Bronchial epithelial cell (primary cell): ENCODE results near the gene CA11. TPM values are rescaled to one million over a fixed set of nuclear protein-coding genes. Genes with fewer than 3 reads are reported as not detected.
A peak's percentile ranks its signal among the peaks of the same experiment; 100 is the strongest.

Experiments
- DNase-seq: peaks from one replicate; pipeline ENCODE4 v3.0.0-alpha.2; 2010; ENCODE audit warnings: low read depth
- FAIRE-seq: peaks from 2 replicates; lab custom pipeline; 2011; peaks lifted over from hg19 to GRCh38; lab: Jason Lieb, UNC
- H3K27me3 ChIP-seq: 2 replicates; pipeline ENCODE4 v1.5.1; 2011; ENCODE audit warnings: low read length; ENCODE audit not compliant: control insufficient read depth, insufficient read depth
- H3K36me3 ChIP-seq: 2 replicates; pipeline ENCODE4 v1.5.1; 2011; ENCODE audit warnings: low read length; ENCODE audit not compliant: control insufficient read depth, insufficient read depth
- H3K4me3 ChIP-seq: 2 replicates; pipeline ENCODE4 v1.5.1; 2011; ENCODE audit warnings: mild to moderate bottlenecking, low read depth, low read length, control low read depth
- total RNA-seq: library from RNA; depleted of rRNA; stranded (reverse); fragments of >200 nt; gene quantifications from 2 replicates; pipeline ENCODE4 v1.2.1, GENCODE V29; 2014
- TF ChIP-seq, protein P1 (sequence below): IDR thresholded peaks from 2 replicates; pipeline ENCODE4 v1.5.1; 2011; ENCODE audit warnings: mild to moderate bottlenecking, moderate library complexity, low read length, control low read depth, inconsistent platforms; ENCODE audit not compliant: insufficient read depth, severe bottlenecking

The CA11 gene
- total RNA-seq, 1 donor from 2014 or later = 2.4 TPM

DNA sequence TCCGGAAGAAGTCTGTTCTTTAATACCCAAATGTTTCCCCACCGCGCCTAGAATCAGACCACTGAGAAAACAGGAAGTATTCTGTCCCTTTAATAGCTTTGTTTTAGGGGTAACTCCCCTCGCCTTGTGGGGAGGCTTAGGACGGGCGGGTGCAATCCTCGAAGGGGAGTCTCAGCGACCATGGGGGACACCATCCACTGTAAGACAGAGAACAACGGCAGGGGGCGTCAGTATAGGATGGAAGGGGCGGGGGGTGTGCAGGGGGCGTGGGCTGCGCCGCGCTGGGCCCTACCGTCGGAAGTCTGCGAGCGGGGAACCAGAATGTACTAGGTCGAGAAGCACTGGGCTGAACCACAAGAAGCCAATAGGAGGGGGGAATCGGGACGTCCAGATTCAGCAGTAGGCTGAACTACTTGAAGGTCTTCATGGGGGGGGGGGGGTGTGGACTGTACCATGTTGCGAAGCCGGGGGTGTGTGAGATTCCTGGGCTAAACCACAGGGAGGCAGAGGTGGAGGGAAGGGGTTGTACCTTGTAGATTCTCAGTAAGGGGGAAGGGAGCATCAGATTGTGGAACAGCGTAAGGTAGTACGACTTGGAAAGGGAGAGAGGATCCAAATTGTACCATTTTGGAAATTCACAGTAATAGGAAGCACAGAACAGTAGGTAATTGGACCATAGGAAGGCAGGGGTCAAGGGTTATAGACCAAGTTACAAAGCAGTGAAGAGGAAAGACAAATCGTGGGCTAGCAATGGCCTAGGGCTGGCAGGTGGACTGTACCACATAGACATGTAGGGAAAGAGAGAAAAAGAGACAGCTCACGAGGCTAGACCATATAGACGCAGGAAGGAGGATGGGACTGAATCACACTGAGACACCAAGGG lies 7.8 kb downstream of the CA11 start:
- DNase-seq = peak; percentile 72
- Histone ChIP-seq H3K27me3 (no peaks in the 10 kb centered on the region), H3K4me3 (peak overlapping the region; percentile 58), H3K36me3 (no peaks in the 10 kb centered on the region)
- FAIRE-seq = no peak
- TF ChIP-seq, protein P1, sequence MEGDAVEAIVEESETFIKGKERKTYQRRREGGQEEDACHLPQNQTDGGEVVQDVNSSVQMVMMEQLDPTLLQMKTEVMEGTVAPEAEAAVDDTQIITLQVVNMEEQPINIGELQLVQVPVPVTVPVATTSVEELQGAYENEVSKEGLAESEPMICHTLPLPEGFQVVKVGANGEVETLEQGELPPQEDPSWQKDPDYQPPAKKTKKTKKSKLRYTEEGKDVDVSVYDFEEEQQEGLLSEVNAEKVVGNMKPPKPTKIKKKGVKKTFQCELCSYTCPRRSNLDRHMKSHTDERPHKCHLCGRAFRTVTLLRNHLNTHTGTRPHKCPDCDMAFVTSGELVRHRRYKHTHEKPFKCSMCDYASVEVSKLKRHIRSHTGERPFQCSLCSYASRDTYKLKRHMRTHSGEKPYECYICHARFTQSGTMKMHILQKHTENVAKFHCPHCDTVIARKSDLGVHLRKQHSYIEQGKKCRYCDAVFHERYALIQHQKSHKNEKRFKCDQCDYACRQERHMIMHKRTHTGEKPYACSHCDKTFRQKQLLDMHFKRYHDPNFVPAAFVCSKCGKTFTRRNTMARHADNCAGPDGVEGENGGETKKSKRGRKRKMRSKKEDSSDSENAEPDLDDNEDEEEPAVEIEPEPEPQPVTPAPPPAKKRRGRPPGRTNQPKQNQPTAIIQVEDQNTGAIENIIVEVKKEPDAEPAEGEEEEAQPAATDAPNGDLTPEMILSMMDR = no peak

DNA sequence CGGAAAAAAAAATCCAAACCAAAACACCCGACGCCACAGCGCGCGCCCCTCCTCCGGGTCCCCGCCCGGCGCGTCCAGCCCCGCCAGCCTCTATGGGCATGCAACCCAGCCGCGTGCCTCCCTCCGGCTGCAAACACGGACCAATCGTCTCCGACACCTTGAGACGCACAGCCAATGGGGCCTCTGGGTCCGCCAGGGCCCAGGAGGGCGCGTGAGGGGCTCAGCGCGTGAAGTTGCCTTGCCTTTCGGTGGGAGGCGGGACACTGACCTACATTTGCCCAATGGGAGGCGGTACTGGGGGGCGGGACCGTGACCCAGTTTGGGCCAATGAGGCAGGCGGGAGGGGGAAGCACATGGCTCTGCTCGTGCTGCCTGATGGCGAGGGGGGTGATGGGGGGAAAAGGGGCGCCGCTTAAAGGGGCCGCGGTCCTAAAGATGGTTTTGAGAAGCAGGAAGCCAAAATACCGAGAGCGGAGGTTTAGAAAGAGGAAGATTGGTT lies 8.5 kb downstream of the CA11 start:
- Histone ChIP-seq H3K27me3 (no peaks in the 10 kb centered on the region), H3K36me3 (no peaks in the 10 kb centered on the region), H3K4me3 (peak overlapping the region; percentile 58)
- peak; percentile 82 for DNase-seq
- TF ChIP-seq, protein P1 = no peak
- no peak for FAIRE-seq

DNA sequence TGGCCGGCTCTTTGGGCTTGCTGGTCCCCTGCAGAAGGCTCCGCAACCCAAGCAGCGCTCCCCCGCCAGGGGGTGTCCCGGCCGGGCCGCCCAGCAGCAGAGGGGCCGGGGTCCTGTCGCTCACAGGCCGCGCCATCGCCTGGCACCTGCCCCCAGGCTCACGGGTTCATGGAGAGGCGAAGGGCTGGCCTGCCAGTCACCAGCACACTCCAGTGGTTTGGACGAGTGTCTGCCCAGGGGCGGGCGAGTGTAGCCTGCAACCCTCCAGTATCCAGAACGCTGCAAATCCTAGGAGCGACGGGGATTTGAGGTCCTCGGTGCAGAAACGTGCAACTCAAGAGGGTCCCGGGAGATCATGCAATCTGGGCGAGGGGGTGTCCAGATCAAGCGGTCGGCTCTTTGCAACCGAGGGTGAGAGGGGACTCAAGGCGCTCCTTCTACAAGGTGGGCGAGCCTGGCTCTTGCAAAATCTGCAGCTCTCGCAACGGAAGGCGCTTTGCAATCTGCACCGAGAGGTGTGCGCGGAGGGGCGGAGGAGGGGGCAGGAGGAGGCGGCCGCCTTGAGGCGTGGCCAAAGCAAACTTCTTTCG lies 9.0 kb downstream of the CA11 start, which contains the start of gene DBP:
Gene DBP (minus strand): TSS at position 521 of the 590 bp plus-strand sequence. CDS start 385 bp downstream, at position 136.
- H3K36me3 ChIP-seq = no peaks in the 10 kb centered on the region
- TF ChIP-seq, protein P1 = peak; percentile 42
- H3K27me3 ChIP-seq = no peaks in the 10 kb centered on the region
- H3K4me3 ChIP-seq = peak within 1 kb of the TSS; percentile 58
- FAIRE-seq (no peak), DNase-seq (no peak)

DNA sequence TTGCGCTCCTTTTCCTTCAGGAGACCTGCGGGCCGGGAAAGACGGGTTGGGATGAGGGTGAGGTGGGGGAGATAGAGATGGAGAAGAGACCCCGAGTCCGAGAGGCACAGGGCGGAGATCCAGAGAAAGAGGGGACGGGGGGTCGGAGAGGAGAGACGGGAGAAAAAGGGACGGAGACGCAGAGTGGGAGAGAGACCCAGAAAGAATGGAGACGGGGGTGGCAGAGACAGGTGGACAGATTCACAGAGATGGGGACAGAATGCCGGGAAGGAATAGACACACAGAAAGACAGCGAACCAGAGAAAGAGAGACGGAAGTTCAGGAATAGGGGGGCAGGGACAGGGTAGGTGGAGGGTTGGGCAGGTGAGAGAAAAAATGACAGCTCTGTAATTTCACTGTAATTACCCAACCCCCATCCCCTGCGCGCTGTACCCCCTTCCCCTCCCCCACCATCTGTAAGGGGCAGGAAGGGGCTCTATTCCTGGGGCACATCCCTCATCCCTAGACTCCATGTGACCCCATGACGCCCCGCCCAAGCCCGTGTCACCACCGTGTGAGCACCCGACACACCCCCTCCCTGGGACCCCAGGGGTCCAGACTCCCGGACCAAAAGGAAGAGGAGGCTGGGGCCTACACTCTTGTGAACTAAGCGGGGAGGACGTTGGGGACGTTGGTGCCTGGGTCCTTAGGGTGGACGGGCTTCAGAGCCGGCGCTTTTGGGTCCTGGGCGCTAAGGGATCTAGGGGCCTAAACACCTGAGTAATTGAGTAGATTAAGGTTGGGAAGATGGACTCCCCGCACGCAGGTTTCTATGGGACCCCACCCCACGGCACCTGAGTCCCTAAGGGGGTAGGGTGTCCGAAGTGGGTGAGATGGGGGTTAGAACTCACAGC lies 9.8 kb downstream of the CA11 start:
- FAIRE-seq (no peak), DNase-seq (no peak)
- TF ChIP-seq, protein P1 = no peak

DNA sequence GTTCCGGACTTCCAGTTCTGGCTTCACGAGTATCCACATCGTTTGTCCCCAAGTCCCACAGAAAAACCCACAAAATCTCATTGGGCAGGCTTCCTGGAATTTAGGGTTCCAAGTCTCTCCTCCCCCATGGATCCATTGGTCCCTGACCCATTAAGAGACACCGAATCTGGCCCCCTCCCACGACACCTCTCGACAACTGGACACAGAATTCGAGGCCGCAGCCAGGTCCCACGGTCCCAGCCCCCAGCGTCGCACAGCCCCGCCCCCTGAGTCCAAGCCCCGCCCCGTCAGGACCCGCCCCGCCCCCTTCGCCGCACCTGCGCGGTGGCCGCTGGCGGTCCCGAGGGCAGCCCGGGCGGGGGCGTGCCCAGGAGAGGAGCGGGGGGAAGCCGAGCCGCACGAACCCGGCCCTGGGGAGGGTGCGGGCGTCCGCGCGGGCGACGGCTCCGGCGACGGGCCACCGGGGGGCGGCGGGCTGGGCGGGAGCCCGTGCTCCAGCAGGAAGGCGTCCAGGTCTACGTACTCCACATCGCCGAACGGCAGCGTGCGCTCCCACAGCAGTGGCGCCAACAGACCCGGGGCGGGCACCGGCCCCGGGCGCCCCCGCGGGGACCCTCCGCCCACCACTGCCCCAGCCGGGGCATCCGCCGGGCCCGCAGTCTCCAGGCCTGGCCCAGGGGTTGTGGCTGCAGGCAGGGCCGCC lies 10.6 kb downstream of the CA11 start:
- FAIRE-seq (no peak), DNase-seq (no peak)
- H3K4me3 ChIP-seq = peak overlapping the region; percentile 58
- peaks cover 4% of the 10 kb centered on the region for H3K36me3 ChIP-seq
- TF ChIP-seq, protein P1 = no peak
- no peaks in the 10 kb centered on the region for H3K27me3 ChIP-seq

More for the DNA sequence above, 9.8 kb downstream of the CA11 start:
- peaks cover 2% of the 10 kb centered on the region for H3K36me3 ChIP-seq
- H3K27me3 ChIP-seq = no peaks in the 10 kb centered on the region
- H3K4me3 ChIP-seq = peak overlapping the region; percentile 58
